ENCODE measurements around the gene PUDP.
"Not testable (repeated sequence)": the region's sequence is repeated elsewhere in the genome, so short reads cannot be mapped to it uniquely, and the experiment has no call there.

Gene PUDP

GRCh38 chrX:7147978-7148854 is at the start of gene PUDP:
Gene PUDP (minus strand): TSS chrX:7148153. CDS start chrX:7148113, 40 bp downstream.
- DNase-seq = peak; percentile 92 to 98 (median 98)

DNA sequence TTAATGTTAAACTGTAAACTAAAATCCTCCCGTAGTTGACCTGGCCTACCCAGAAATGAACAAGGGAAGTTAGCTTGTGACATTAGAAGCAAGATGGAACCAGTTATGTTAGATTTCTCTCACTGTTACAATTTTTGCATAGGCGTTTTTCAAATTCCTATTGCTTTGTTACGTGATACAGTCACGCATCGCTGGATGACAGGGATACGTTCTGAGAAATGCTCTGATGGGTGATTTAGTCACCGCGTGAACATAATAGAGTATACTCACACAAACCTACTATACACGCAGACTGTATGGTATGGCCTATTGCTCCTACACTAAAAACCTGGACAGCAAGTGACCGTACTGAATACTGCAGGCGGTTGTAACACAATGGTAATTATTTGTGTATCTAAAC is 46.7 kb upstream of the PUDP start:
- no peak for DNase-seq

GRCh38 chrX:7192871-7193270 is 44.9 kb upstream of the PUDP start:
- DNase-seq = no peak

GRCh38 chrX:7191681-7192110 is 43.7 kb upstream of the PUDP start:
- no peak for DNase-seq

DNA sequence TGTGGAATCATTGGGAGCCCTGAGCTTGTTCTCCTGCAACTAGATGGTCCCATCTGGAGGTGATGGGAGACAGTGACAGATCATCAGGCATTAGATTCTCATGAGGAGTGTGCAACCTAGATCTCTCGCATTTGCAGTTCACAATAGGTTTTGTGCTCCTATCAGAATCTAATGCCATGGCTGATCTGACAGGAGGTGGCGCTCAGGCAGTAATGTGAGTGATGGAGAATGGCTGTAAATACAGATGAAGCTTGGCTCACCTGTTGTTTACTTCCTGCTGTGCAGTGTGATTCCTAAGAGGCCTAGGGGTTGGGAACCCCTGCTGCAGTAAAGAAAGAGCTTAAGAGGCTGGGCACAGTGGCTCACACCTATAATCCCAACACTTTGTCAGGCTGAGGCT is 42.2 kb upstream of the PUDP start:
- peak in 2 of 3 experiments; percentile 21 to 67 for DNase-seq

GRCh38 chrX:7188672-7189071 is 40.7 kb upstream of the PUDP start:
- DNase-seq = no peak

DNA sequence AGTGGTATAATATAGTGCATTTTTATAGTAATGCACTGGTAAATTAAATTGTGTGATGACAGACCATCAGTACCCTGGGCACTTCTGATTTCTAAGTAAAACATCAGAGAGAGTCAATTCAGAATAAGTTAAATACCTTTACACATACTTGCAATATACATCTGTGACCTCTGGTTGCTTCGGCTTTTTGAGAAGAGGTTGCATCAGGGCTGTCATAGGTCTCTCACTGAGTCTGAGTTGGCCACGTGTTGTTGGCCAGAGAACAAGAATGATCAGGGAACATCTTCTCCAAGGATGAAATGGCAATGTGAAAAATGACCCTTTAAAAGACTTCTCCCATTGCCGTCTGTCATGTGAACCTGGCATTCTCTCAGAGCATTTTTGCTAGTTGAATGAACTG is 36.9 kb upstream of the PUDP start:
- DNase-seq = no peak

- no peak for DNase-seq
These were observed 31.5 kb upstream of the PUDP start for GRCh38 chrX:7179446-7179845.

DNA sequence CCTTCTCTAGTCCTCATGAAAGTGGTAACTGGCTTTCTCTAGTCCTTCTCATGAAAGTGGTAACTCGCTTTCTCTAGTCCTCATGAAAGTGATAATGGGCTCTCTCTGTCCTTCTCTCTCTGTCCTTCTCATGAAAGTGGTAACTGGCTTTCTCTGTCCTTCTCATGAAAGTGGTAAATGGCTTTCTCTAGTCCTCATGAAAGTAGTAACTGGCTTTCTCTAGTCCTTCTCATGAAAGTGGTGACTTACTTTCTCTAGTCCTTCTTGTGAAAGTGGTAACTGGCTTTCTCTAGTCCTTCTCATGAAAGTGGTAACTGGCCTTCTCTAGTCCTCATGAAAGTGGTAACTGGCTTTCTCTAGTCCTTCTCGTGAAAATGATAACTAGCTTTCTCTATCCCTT is 30.9 kb upstream of the PUDP start:
- not testable (repeated sequence) for DNase-seq

DNA sequence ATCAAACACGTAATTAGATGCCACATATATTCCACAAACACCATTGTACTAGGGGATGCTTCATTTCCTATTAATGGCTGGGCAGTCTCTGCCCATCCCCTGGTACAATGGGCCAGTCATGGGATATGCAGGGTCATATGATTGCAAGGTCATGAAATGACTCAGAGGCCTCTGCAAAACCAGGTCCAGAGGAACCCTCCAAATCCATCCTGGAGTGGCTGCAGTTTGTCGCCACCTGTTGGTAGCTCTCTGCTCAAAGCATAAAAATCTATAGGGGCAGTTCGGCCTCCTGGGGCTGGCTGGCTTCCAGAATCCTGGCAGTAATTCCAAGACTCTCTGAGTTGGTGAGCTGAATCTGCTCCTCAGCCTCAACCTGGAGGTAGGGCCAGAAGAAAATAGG is 22.9 kb upstream of the PUDP start:
- DNase-seq = peak in 2 of 3 experiments; percentile 10 to 34

DNA sequence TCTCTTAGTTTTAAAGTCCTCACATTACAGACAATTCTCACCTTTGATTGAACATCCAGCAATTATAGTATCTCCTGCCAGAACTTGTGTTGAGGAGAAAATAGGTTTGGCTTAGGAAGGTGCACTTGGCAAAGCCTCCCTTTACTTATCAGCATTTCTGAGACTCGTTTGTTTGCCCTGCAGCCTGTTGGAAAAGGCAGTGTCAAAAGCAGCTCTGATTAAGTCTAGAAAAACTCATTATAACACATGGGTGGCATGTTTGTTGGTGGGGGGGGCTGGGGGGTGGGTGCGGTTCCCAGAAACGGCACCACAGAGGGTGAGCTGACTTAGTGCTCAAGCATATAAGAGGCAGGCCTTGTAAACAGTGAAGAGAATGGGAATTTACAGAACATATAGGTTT is 21.7 kb upstream of the PUDP start:
- DNase-seq = no peak

- DNase-seq = no peak
These were observed 20.4 kb upstream of the PUDP start for GRCh38 chrX:7168371-7168770.

GRCh38 chrX:7164174-7164573 is 16.2 kb upstream of the PUDP start:
- peak in 1 of 3 experiments; percentile 15 for DNase-seq

GRCh38 chrX:7163146-7163677 is 15.3 kb upstream of the PUDP start:
- no peak for DNase-seq

GRCh38 chrX:7159149-7159861 is 11.4 kb upstream of the PUDP start:
- DNase-seq = peak in 1 of 3 experiments; percentile 44

DNA sequence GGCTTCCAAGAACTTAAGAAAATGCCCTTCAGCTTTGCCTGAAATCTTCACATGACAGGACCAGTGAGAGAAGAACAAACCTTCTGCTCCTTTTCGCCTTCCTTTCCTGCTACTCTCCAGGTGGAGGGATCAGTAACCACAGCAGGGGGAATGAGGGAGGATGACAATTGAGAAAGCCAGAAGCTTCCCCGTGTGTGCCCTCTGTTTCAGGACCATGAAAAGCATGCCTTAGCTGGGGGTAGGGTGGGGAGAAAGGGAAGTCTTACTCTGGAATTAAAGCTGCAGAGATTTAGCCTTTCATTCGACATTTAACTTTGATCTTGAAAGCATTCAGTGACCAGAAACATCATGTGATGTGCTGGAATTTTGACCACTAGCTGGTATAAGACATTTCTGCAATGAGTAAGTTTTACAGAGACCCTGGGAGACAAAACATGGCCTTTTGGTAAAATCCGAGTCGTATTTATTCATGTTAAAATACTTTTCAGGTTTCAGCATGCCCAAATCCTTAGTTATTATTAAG is 10.6 kb upstream of the PUDP start:
- no peak for DNase-seq

DNA sequence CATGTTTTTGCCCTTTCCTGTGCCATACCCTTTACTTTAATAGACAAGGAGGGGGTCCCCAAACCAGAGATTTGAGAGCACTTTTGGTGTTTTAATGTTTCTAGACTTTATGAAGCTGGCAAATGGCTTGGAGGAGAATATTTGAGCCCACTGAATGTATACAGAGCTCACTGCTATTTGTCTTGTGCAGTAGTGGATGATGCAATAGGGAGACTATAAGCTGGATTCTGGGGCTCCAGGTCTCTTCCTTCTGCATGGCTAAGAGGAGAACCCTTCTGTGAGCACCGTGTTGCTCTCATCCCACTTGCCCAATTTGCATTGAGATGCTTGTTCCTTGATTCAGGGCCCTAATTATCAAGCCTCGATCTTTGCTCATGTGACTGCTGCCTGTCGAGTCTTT is 8.9 kb upstream of the PUDP start:
- no peak for DNase-seq

DNA sequence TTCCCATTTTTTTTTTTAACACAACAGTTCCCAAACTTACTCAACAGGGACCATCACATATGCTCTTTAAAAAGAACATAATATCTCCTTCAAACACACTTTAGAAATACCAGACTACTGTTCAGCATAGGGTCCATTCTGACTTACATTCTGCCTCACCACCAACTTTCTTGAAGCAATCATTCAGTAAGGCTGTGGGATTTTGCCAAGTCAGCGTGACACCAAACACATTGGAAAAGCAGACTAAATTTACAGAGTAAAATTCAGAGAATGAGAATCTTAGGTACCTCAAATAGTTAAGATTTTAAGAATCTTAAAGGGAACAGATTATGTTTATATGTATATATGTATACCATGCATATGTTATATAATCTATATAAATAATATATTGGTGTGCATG is 7.2 kb upstream of the PUDP start:
- DNase-seq = no peak

GRCh38 chrX:7154041-7154597 is 6.2 kb upstream of the PUDP start:
- peak in 2 of 3 experiments; percentile 19 to 61 for DNase-seq

- no peak for DNase-seq
These were observed 5.3 kb upstream of the PUDP start for GRCh38 chrX:7153231-7153630.

GRCh38 chrX:7149411-7149810 is 1.5 kb upstream of the PUDP start:
- DNase-seq = peak in 1 of 3 experiments; percentile 57

DNA sequence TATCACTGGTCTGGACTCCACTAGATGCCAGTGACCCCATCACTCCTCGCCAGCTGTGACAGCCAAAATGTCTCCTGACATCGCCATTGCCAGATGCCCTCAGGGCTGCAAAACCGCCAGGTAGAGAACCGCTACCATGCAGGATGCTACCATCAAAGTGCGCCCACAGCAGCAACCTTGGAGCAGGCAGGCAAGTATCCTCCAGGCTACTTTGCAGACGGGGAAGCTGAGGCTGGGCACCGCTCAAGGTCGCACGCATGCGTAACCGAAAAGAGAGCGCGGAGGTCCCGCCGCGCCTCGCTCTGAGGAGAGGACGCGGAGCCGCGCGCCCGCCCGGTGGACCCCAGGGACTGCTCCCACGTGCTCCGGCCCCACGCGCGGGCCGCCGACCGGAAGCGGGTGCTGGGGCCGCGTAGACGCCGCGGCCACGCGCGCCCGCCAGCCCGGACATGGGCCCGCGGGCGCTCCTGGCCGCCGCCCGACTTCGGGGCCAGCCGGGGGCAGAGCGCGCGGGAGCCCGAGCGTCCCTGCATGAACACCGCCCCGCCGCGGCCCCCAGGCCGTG is 458 bp downstream of the PUDP start, which contains the start of gene STS:
STS (plus strand) TSS at position 300 of the 565 bp plus-strand sequence. CDS start 105,488 bp downstream, outside the sequence.
- peak; percentile 49 to 92 (median 92) for DNase-seq
